HuH-7.5 (cell line): ENCODE data around the gene WDR6.
"Not testable (repeated sequence)": the region's sequence is repeated elsewhere in the genome, so short reads cannot be mapped to it uniquely, and the experiment has no call there.

Experiments used
- DNase-seq: peaks from one replicate; pipeline ENCODE4 v3.0.0; 2011; ENCODE audit warnings: low spot score

The WDR6 gene

GRCh38 chr3:48990636-48991469 is 16.3 kb upstream of the WDR6 start:
- no peak for DNase-seq

- no peak for DNase-seq
Observed at GRCh38 chr3:48991851-48992545, 15.2 kb upstream of the WDR6 start.

GRCh38 chr3:48993834-48994233 is 13.4 kb upstream of the WDR6 start:
- DNase-seq = no peak

- DNase-seq = no peak
Observed at GRCh38 chr3:48996640-48997039, 10.6 kb upstream of the WDR6 start.

- no peak for DNase-seq
Observed at GRCh38 chr3:48997102-48997635, 10.0 kb upstream of the WDR6 start.

- no peak for DNase-seq
Observed at GRCh38 chr3:48997714-48998637, 9.2 kb upstream of the WDR6 start.

GRCh38 chr3:48999085-48999858 is 7.9 kb upstream of the WDR6 start:
- no peak for DNase-seq

GRCh38 chr3:49001155-49001554 is 6.0 kb upstream of the WDR6 start:
- DNase-seq = no peak

GRCh38 chr3:49004352-49005302 is 2.6 kb upstream of the WDR6 start:
- no peak for DNase-seq

GRCh38 chr3:49005303-49005680 is 1.9 kb upstream of the WDR6 start:
- no peak for DNase-seq

- DNase-seq = no peak
Observed at GRCh38 chr3:49005998-49006397, 1.2 kb upstream of the WDR6 start.

GRCh38 chr3:49006408-49007067 is 653 bp upstream of the WDR6 start:
- no peak for DNase-seq

GRCh38 chr3:49007771-49008528 is 759 bp downstream of the WDR6 start:
- peak; percentile 77 for DNase-seq

GRCh38 chr3:49008627-49009026 is 1.4 kb downstream of the WDR6 start:
- DNase-seq = not testable (repeated sequence)

GRCh38 chr3:49009396-49009795 is 2.2 kb downstream of the WDR6 start:
- no peak for DNase-seq

GRCh38 chr3:49012441-49013017 is 5.3 kb downstream of the WDR6 start:
- no peak for DNase-seq

- no peak for DNase-seq
Observed at GRCh38 chr3:49013113-49013737, 6.0 kb downstream of the WDR6 start.
